ENCODE measurements around the gene PIK3CD. TPM values are rescaled to one million over a fixed set of nuclear protein-coding genes. Genes with fewer than 3 reads are reported as not detected.
A peak's percentile ranks its signal among the peaks of the same experiment; 100 is the strongest.

The PIK3CD gene
- total RNA-seq, 4 donors from 2014 or later, result 4.1 to 11.8 (median 7.7) TPM

DNA sequence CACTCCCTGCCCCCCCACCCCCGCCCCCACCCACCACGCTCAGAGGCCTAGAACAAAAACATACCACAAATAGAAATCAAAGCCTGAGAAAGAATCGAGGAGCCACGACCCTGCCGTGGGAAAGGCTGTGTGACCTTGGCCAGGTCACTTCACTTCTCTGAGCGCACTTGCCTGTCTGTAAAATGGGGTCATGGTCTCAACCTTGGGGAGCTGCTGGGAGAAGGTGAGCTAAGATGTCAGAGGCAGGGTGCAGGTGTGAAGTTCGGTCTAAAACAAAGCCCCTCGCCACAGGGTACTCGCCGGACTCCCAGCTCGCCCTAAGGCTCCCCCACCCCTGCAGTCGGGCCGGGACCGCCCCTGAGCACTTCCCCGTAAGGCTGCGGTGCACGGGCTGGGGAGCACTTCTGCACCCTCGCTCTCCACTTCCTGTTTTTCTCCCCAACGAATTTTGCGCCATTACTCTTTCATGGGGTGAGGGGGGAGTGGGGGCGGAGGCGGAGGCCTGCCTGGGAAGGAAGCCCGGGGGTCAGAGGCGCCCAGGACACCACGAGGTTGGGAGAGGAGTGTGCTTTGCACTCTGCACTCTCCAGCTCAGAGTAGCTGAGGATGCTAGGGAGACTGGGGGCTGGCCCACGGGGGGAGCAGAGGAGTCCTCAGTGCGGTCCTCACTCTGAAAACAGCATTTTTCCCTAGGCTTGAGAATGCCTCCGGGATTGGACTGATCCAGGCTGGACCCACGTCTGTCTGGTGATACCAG lies 21.9 kb upstream of the PIK3CD start:
- TF ChIP-seq CTCF (IDR thresholded peaks at IDR 0.05) (no peak), POLR2A (IDR thresholded peaks at IDR 0.05) (no peak)
- Histone ChIP-seq H3K36me3 (no peaks in the 10 kb centered on the region), H3K27ac (peak overlapping the region in 2 of 4 donors; percentile 51 to 63), H3K4me3 (peak overlapping the region in 3 of 4 donors; percentile 2 to 47 (median 27)), H3K9me3 (no peaks in the 10 kb centered on the region), H3K27me3 (peaks cover 0 to 17% (median 0%) of the 10 kb centered on the region in 4 donors), H3K4me1 (peaks cover 8 to 22% (median 8%) of the 10 kb centered on the region in 3 donors)
- DNase-seq, result peak; percentile 45
- intact Hi-C loops (cut with DNase I), result no loop called here
- 47 to 59% methylated on average over 9 to 16 of the region's 29 CpGs for WGBS, 2 donors

DNA sequence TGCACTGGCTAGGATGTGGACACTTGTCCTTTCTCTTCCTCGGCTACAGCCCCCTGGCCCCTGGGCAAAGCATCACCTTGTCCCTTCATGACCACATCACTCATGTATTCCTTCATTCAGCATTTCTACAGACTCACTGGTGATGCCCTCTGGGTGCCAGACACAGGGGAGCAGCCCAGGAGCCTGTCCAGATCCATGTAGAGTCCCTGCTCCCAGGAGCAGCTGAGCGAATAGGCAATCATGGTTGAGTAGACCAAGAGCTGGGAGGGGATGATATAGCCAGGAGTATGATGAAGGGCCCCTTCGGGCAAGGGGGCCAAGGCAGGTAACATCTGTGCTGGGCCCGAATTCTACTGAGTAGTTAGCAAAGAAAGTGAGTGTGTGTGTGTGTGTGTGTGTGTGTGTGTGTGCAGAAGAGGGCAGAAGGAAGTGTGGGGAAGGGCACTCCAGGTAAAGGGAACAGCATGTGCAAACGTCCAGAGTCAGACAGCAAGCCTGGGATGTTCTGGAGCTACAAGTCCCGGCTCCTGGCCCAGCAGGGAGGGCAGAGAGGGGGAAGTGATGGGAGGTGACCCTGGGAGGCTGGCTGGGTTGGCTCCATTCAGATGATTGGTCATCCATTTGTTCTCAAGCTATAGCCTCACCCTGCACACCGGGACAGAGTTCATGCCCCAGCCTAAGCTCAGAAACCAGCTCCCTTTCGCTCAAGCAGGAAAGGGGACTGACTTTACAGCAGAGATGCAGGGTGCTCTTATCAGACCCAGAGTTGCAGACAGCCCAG lies 21.0 kb upstream of the PIK3CD start:
- DNase-seq, result no peak
- Histone ChIP-seq H3K4me3 (peak overlapping the region in 2 of 4 donors; percentile 27 to 47), H3K9me3 (no peaks in the 10 kb centered on the region), H3K36me3 (no peaks in the 10 kb centered on the region), H3K27ac (peak overlapping the region in 2 of 4 donors; percentile 51 to 63), H3K4me1 (peaks cover 8 to 22% (median 8%) of the 10 kb centered on the region in 3 donors), H3K27me3 (peaks cover 0 to 11% (median 0%) of the 10 kb centered on the region in 4 donors)
- 64 to 80% methylated on average over 6 to 7 of the region's 8 CpGs for WGBS, 2 donors
- no peak for TF ChIP-seq CTCF (IDR thresholded peaks at IDR 0.05)
- no peak for TF ChIP-seq POLR2A (IDR thresholded peaks at IDR 0.05)
- intact Hi-C loops (cut with DNase I), result no loop called here

- no peaks in the 10 kb centered on the region for H3K27me3 ChIP-seq
- no peak for TF ChIP-seq POLR2A (IDR thresholded peaks at IDR 0.05)
- TF ChIP-seq CTCF (IDR thresholded peaks at IDR 0.05), result no peak
- WGBS, 2 donors, result 78 to 90% methylated on average over 3 of the region's 3 CpGs
- DNase-seq, result no peak
- H3K9me3 ChIP-seq, result no peaks in the 10 kb centered on the region
- no peak overlapping the region for H3K4me3 ChIP-seq
- H3K36me3 ChIP-seq, result no peaks in the 10 kb centered on the region
- intact Hi-C loops (cut with DNase I), result no loop called here
- peaks cover 3 to 15% (median 4%) of the 10 kb centered on the region in 3 donors for H3K4me1 ChIP-seq
- H3K27ac ChIP-seq, result no peak overlapping the region
Measured at GRCh38 chr1:9631613-9632012, 19.9 kb upstream of the PIK3CD start.

DNA sequence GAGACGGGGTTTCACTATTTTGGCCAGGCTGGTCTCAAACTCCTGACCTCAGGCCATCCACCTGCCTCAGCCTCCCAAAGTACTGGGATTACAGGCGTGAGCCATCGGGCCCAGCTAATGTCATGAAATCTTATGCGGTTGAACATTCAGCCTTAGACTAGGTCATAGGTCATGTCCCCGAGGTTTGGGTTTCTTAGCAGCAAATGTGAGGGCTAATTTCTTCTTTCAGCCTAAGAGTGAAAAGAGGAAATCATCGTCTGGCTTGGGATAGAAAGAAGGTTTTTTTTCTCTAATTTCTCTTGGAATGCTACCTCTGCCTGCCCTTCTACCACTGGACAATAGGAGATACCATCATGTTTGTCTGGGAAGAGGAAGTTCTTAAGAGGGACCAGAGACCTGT lies 18.0 kb upstream of the PIK3CD start:
- no peak for DNase-seq
- Histone ChIP-seq H3K9me3 (no peaks in the 10 kb centered on the region), H3K4me1 (no peaks in the 10 kb centered on the region), H3K4me3 (no peak overlapping the region), H3K27ac (no peak overlapping the region), H3K27me3 (no peaks in the 10 kb centered on the region), H3K36me3 (no peaks in the 10 kb centered on the region)
- 86 to 94% methylated on average over 6 of the region's 6 CpGs for WGBS, 2 donors
- TF ChIP-seq CTCF (IDR thresholded peaks at IDR 0.05) (no peak), POLR2A (IDR thresholded peaks at IDR 0.05) (no peak)
- intact Hi-C loops (cut with DNase I), result no loop called here

GRCh38 chr1:9634582-9634981 lies 16.9 kb upstream of the PIK3CD start:
- Histone ChIP-seq H3K9me3 (no peaks in the 10 kb centered on the region), H3K4me1 (no peaks in the 10 kb centered on the region), H3K36me3 (no peaks in the 10 kb centered on the region), H3K4me3 (no peak overlapping the region), H3K27me3 (no peaks in the 10 kb centered on the region), H3K27ac (no peak overlapping the region)
- no peak for DNase-seq
- TF ChIP-seq CTCF (IDR thresholded peaks at IDR 0.05) (no peak), POLR2A (IDR thresholded peaks at IDR 0.05) (no peak)
- intact Hi-C loops (cut with DNase I), result no loop called here
- 73 to 89% methylated on average over 2 of the region's 2 CpGs for WGBS, 2 donors

Measured in esophagus squamous epithelium (tissue), 5 donors.